ENCODE results near the gene C5orf34.

DNA sequence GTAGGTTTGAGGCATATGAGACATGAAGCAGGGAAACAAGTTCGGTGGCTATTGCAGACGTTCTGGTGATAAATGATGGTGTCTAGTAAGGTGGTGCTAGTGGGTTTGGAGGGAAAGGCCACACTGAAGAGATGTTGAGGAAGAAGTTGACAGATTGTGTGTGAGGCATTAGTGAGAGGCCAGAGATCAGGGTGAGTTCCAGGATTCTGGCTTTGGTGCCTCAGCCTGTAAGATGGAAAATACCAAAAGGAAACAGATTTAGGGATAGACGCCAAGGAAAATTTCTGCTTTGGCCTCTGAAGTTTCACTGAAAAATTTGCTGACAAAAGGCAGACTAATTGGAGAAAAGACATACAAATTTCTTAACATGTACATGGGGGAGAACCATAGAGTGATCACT lies 48.4 kb upstream of the C5orf34 start:
- TF ChIP-seq EZH2 (IDR thresholded peaks at IDR 0.05; ENCODE audit: borderline replicate concordance, low read depth, low read length, poor library complexity, severe bottlenecking), result no peak
- TF ChIP-seq CTCF (conservative IDR thresholded peaks at IDR 0.05; ENCODE audit: low read depth, low read length), result no peak
